ENCODE results near the gene SF3A1.
A peak's percentile ranks its signal among the peaks of the same experiment; 100 is the strongest.

Gene SF3A1

GRCh38 chr22:30291058-30291892 is 65.4 kb downstream of the SF3A1 start:
- H3K4me3 ChIP-seq (replicated peaks; ENCODE audit: insufficient read depth, low read length) = no peak overlapping the region
- TF ChIP-seq, protein P1, sequence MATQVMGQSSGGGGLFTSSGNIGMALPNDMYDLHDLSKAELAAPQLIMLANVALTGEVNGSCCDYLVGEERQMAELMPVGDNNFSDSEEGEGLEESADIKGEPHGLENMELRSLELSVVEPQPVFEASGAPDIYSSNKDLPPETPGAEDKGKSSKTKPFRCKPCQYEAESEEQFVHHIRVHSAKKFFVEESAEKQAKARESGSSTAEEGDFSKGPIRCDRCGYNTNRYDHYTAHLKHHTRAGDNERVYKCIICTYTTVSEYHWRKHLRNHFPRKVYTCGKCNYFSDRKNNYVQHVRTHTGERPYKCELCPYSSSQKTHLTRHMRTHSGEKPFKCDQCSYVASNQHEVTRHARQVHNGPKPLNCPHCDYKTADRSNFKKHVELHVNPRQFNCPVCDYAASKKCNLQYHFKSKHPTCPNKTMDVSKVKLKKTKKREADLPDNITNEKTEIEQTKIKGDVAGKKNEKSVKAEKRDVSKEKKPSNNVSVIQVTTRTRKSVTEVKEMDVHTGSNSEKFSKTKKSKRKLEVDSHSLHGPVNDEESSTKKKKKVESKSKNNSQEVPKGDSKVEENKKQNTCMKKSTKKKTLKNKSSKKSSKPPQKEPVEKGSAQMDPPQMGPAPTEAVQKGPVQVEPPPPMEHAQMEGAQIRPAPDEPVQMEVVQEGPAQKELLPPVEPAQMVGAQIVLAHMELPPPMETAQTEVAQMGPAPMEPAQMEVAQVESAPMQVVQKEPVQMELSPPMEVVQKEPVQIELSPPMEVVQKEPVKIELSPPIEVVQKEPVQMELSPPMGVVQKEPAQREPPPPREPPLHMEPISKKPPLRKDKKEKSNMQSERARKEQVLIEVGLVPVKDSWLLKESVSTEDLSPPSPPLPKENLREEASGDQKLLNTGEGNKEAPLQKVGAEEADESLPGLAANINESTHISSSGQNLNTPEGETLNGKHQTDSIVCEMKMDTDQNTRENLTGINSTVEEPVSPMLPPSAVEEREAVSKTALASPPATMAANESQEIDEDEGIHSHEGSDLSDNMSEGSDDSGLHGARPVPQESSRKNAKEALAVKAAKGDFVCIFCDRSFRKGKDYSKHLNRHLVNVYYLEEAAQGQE (IDR thresholded peaks at IDR 0.05; ENCODE audit: insufficient replicate concordance, low read depth) = no peak
- TF ChIP-seq, protein P2, sequence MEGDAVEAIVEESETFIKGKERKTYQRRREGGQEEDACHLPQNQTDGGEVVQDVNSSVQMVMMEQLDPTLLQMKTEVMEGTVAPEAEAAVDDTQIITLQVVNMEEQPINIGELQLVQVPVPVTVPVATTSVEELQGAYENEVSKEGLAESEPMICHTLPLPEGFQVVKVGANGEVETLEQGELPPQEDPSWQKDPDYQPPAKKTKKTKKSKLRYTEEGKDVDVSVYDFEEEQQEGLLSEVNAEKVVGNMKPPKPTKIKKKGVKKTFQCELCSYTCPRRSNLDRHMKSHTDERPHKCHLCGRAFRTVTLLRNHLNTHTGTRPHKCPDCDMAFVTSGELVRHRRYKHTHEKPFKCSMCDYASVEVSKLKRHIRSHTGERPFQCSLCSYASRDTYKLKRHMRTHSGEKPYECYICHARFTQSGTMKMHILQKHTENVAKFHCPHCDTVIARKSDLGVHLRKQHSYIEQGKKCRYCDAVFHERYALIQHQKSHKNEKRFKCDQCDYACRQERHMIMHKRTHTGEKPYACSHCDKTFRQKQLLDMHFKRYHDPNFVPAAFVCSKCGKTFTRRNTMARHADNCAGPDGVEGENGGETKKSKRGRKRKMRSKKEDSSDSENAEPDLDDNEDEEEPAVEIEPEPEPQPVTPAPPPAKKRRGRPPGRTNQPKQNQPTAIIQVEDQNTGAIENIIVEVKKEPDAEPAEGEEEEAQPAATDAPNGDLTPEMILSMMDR (IDR thresholded peaks at IDR 0.05; ENCODE audit: insufficient read depth, low read length) = no peak
- TF ChIP-seq GABPA (IDR thresholded peaks at IDR 0.05; ENCODE audit: low read depth) (no peak), POLR2AphosphoS5 (IDR thresholded peaks at IDR 0.05; ENCODE audit: low read depth) (no peak), SPI1 (IDR thresholded peaks at IDR 0.05; ENCODE audit: borderline replicate concordance, low read depth) (no peak)
- H3K27ac ChIP-seq (replicated peaks) = no peak overlapping the region
- DNase-seq (ENCODE audit: low read depth in 1 of 2, low spot score in 1 of 2) = no peak
- H3K27me3 ChIP-seq (ENCODE audit: insufficient read depth, poor library complexity, severe bottlenecking) = no peaks in the 10 kb centered on the region

DNA sequence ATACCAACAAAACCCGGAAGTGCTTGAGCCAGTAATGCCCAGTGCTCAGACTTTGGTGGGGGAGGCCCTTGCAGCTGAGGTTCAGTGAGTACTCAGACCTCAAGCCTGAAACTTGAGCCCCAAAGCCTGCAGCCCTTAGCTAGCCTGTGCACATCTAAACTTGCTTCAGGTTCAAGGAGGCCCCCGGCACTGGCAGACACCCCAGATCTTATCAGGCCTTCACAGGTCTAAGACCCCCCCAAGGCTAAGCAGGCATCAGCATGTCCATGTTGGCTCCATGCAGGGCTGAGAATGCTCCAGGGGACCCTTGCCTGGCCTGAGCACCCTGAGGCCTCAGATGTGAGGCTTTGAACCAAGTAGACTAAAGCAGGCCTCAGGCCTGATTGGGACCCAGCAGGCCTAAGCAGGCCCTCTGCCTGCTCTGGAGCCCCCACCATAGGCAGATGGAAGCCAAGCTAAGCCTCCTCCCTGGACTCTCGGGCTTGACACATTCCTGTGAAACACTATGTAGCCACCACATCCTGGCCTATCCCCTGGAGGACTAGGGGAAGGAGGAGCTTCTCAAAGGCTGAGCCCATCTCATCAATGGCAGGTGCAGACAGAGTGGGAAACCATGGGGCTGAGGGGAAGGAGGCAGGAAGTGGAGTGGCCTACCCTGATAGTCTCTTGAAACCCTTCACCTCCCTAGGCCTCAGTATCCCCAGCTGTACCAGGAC is 66.2 kb downstream of the SF3A1 start:
- Histone ChIP-seq H3K27me3 (ENCODE audit: insufficient read depth, poor library complexity, severe bottlenecking) (no peaks in the 10 kb centered on the region), H3K27ac (replicated peaks) (no peak overlapping the region), H3K4me3 (replicated peaks; ENCODE audit: insufficient read depth, low read length) (no peak overlapping the region)
- TF ChIP-seq GABPA (IDR thresholded peaks at IDR 0.05; ENCODE audit: low read depth) (no peak), SPI1 (IDR thresholded peaks at IDR 0.05; ENCODE audit: borderline replicate concordance, low read depth) (no peak), POLR2AphosphoS5 (IDR thresholded peaks at IDR 0.05; ENCODE audit: low read depth) (no peak)
- TF ChIP-seq, protein P1 (IDR thresholded peaks at IDR 0.05; ENCODE audit: insufficient replicate concordance, low read depth) = no peak
- TF ChIP-seq, protein P2 (IDR thresholded peaks at IDR 0.05; ENCODE audit: insufficient read depth, low read length) = no peak
- DNase-seq (ENCODE audit: low read depth in 1 of 2, low spot score in 1 of 2) = no peak

- Histone ChIP-seq H3K27ac (replicated peaks) (no peak overlapping the region), H3K4me3 (replicated peaks; ENCODE audit: insufficient read depth, low read length) (peak overlapping the region; percentile 63), H3K27me3 (ENCODE audit: insufficient read depth, poor library complexity, severe bottlenecking) (no peaks in the 10 kb centered on the region)
- no peak for TF ChIP-seq SPI1 (IDR thresholded peaks at IDR 0.05; ENCODE audit: borderline replicate concordance, low read depth)
- TF ChIP-seq, protein P2 (IDR thresholded peaks at IDR 0.05; ENCODE audit: insufficient read depth, low read length) = no peak
- DNase-seq (ENCODE audit: low read depth in 1 of 2, low spot score in 1 of 2) = no peak
Observed at GRCh38 chr22:30289980-30290313, 66.7 kb downstream of the SF3A1 start.

All from HL-60 (cell line).